Measurements from ENCODE around the gene FRYL.

FRYL gene

DNA sequence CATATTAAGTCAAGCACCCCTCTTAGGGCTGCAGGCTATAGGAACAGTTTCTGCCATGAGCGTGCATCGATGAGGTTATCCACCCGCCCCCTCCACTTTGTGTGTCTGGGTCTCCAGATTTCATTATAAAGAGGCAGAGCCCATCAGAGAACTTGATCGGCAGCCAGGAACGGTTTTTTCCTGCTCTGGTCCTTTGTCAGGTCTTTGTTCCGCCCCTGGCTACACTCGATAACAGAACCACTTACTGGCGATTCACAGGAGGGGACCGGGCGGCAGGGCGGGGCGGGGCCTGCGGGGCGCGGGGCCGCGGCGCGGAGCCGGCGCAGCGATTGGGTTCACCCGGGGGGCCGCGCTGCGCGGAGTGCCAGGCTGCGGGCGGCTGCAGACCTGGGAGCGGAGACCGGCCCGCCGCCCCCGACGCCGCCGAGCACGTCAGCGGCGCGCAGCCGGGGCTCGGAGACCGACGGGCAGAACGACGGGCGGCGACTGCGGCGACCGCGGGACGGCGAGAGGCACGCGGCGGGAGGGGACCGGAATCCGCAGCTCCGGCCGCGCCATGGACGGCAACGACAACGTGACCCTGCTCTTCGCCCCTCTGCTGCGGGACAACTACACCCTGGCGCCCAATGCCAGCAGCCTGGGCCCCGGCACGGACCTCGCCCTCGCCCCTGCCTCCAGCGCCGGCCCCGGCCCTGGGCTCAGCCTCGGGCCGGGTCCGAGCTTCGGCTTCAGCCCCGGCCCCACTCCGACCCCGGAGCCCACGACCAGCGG lies 296.9 kb downstream of the FRYL start, which contains the start of gene SLC10A4:
SLC10A4 (plus strand) TSS at position 338 of the 771 bp plus-strand sequence; CDS start at position 557, 219 bp downstream.
- TF ChIP-seq, protein P1, sequence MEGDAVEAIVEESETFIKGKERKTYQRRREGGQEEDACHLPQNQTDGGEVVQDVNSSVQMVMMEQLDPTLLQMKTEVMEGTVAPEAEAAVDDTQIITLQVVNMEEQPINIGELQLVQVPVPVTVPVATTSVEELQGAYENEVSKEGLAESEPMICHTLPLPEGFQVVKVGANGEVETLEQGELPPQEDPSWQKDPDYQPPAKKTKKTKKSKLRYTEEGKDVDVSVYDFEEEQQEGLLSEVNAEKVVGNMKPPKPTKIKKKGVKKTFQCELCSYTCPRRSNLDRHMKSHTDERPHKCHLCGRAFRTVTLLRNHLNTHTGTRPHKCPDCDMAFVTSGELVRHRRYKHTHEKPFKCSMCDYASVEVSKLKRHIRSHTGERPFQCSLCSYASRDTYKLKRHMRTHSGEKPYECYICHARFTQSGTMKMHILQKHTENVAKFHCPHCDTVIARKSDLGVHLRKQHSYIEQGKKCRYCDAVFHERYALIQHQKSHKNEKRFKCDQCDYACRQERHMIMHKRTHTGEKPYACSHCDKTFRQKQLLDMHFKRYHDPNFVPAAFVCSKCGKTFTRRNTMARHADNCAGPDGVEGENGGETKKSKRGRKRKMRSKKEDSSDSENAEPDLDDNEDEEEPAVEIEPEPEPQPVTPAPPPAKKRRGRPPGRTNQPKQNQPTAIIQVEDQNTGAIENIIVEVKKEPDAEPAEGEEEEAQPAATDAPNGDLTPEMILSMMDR (IDR thresholded peaks at IDR 0.05; ENCODE audit: control insufficient read depth, insufficient read depth, low read depth, low read length, missing control alignments): no peak
- DNase-seq (ENCODE audit: low read depth): no peak
- H3K4me3 ChIP-seq (ENCODE audit: control insufficient read depth, low read depth, low read length): no peak within 1 kb of the TSS

- DNase-seq (ENCODE audit: low read depth): no peak
- H3K4me3 ChIP-seq (ENCODE audit: control insufficient read depth, low read depth, low read length): no peak overlapping the region
- TF ChIP-seq, protein P1 (IDR thresholded peaks at IDR 0.05; ENCODE audit: control insufficient read depth, insufficient read depth, low read depth, low read length, missing control alignments): no peak
Measured at GRCh38 chr4:48481581-48481980, 298.5 kb downstream of the FRYL start.

- no peak overlapping the region for H3K4me3 ChIP-seq (ENCODE audit: control insufficient read depth, low read depth, low read length)
- TF ChIP-seq, protein P1 (IDR thresholded peaks at IDR 0.05; ENCODE audit: control insufficient read depth, insufficient read depth, low read depth, low read length, missing control alignments): no peak
- DNase-seq (ENCODE audit: low read depth): no peak
Measured at GRCh38 chr4:48478273-48478672, 301.8 kb downstream of the FRYL start.

GRCh38 chr4:48475770-48476169 lies 304.3 kb downstream of the FRYL start:
- TF ChIP-seq, protein P1 (IDR thresholded peaks at IDR 0.05; ENCODE audit: control insufficient read depth, insufficient read depth, low read depth, low read length, missing control alignments): no peak
- no peak overlapping the region for H3K4me3 ChIP-seq (ENCODE audit: control insufficient read depth, low read depth, low read length)
- DNase-seq (ENCODE audit: low read depth): no peak

DNA sequence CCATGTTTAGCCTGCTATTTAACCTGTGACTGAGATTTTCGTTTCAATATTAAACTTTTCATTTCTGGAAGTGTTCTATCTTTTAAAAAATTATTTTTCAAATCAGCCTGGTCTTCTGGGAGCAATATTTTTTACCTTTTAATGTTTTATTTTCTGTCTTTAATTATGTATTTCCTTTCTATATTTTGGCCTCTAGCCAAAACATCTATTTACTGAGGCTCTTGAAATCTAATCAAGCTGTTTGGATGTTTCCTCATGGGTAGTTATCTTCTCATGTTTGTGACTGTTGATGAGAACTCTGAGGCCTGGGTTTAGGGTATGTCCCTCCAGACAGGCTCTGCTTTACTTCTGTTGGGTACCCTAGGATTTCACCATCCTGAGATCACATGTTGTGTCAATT lies 307.3 kb downstream of the FRYL start:
- TF ChIP-seq, protein P1 (IDR thresholded peaks at IDR 0.05; ENCODE audit: control insufficient read depth, insufficient read depth, low read depth, low read length, missing control alignments): no peak
- DNase-seq (ENCODE audit: low read depth): no peak
- H3K4me3 ChIP-seq (ENCODE audit: control insufficient read depth, low read depth, low read length): no peak overlapping the region

DNA sequence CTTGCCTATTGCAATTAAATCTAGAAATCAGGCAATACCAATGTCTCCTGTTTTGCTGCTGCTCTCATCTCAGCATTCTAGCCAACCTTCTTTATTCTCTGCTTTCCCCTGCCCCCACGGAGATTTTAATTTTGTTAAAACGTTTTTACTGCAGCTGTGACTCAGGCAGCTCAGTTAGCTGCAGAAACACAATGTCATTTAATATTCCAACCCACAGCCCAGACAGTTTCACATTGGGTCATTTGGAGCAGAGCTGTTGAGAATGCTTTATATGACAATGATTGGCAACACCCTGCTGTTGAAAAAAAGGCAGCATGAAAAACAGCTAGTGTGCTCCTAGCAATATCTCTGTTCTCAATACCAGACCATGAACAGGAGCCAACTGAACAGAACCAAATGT lies 309.5 kb downstream of the FRYL start:
- H3K4me3 ChIP-seq (ENCODE audit: control insufficient read depth, low read depth, low read length): no peak overlapping the region
- no peak for DNase-seq (ENCODE audit: low read depth)

More for the DNA sequence above, 309.5 kb downstream of the FRYL start:
- TF ChIP-seq, protein P1 (IDR thresholded peaks at IDR 0.05; ENCODE audit: control insufficient read depth, insufficient read depth, low read depth, low read length, missing control alignments): no peak

Measured in AG09309 (cell line).